IMR-90 (cell line): ENCODE measurements around the gene CHRNA3.

Experiments
- CTCF ChIP-seq: conservative IDR thresholded peaks from 2 replicates; pipeline ENCODE4 v1.5.1; 2012; ENCODE audit warnings: mild to moderate bottlenecking, low read depth, low read length, improper control_type of control experiment
- POLR2A ChIP-seq: IDR thresholded peaks from 2 replicates; pipeline ENCODE4 v1.6.1; 2012; ENCODE audit warnings: mild to moderate bottlenecking, low read depth, low read length
- RAD21 ChIP-seq: IDR thresholded peaks from 2 replicates; pipeline ENCODE4 v1.6.1; 2012; ENCODE audit warnings: low read length, improper control_type of control experiment
- RFX5 ChIP-seq: IDR thresholded peaks from 2 replicates; pipeline ENCODE4 v1.8.0; 2012; ENCODE audit warnings: low read depth, mild to moderate bottlenecking, low read length, moderate library complexity

GRCh38 chr15:78623786-78624497 lies 3.1 kb upstream of the CHRNA3 start:
- TF ChIP-seq POLR2A (no peak), CTCF (no peak), RFX5 (no peak), RAD21 (no peak)
